T-cell (primary cell): ENCODE results near the gene PRKN. TPM values are rescaled to one million over a fixed set of nuclear protein-coding genes. Genes with fewer than 3 reads are reported as not detected.

Source experiments
- ATAC-seq, 4 experiments: fragments of 200-7000 bp in 3 of 4; fragments of 150-1000 bp in 1 of 4; cut with Tn5 transposase; replicated peaks in 1 of 4; 1 replicate in 3 of 4; 2 replicates in 1 of 4; pipeline ENCODE4 v1.10.0; 2021; ENCODE audit warnings: moderate library complexity in 3 of 4, mild to moderate bottlenecking in 2 of 4, moderate number of reproducible peaks in 1 of 4
- CTCF ChIA-PET, 2 donors: fragments of 300-600 bp; sonication (Branson Sonifier 250); formaldehyde crosslinking; loops; one replicate each; lab custom pipeline; 2022; ENCODE audit warnings: antibody characterized with exemption in 2 of 2; lab: Charles Lee
- POLR2A ChIA-PET, 2 donors: fragments of 300-600 bp; sonication (Branson Sonifier 250); formaldehyde crosslinking; loops; one replicate each; lab custom pipeline; 2022; ENCODE audit warnings: antibody characterized with exemption in 2 of 2; lab: Charles Lee
- DNase-seq, 35 experiments: peaks; one replicate each; pipeline versions ENCODE4 v3.0.0 to v3.0.0-alpha.2; 2013 to 2023
- H3K27ac ChIP-seq: one replicate; pipeline ENCODE4 v1.5.1; 2013; ENCODE audit warnings: low read length
- H3K27me3 ChIP-seq, 2 experiments: replicated peaks in 1 of 2; 1 replicate in 1 of 2; 2 replicates in 1 of 2; pipeline versions ENCODE4 v1.6.1 to v1.7.0; 2013; ENCODE audit warnings: low read length in 1 of 2, mixed read lengths in 1 of 2; ENCODE audit not compliant: control insufficient read depth in 2 of 2, insufficient read depth in 2 of 2; ENCODE audit errors: extremely low read depth in 1 of 2
- H3K36me3 ChIP-seq, 2 donors: 1 replicate in 1 of 2; 2 replicates in 1 of 2; pipeline versions ENCODE4 v1.6.1 to v1.7.0; 2013; ENCODE audit warnings: low read length in 1 of 2; ENCODE audit not compliant: control insufficient read depth in 2 of 2, insufficient read depth in 1 of 2; ENCODE audit errors: extremely low read depth in 1 of 2
- H3K4me1 ChIP-seq, 2 experiments: 1 replicate in 1 of 2; 2 replicates in 1 of 2; pipeline versions ENCODE4 v1.6.1 to v1.7.0; 2013; ENCODE audit warnings: low read length in 2 of 2, mixed read lengths in 1 of 2; ENCODE audit not compliant: insufficient read depth in 2 of 2, control insufficient read depth in 1 of 2; ENCODE audit errors: extremely low read depth in 1 of 2
- H3K4me3 ChIP-seq, 2 donors: 1 replicate in 1 of 2; 2 replicates in 1 of 2; pipeline versions ENCODE4 v1.5.1 to v1.7.0; 2013; ENCODE audit warnings: mild to moderate bottlenecking in 2 of 2, low read length in 1 of 2, moderate library complexity in 1 of 2; ENCODE audit not compliant: control insufficient read depth in 1 of 2; ENCODE audit errors: extremely low read depth in 1 of 2
- H3K9me3 ChIP-seq: 2 replicates; pipeline ENCODE4 v1.7.0; 2013
- H3K27ac Mint-ChIP-seq, 2 donors: one replicate each; pipeline ENCODE4 v1.8.0; 2020 to 2021; ENCODE audit warnings: mild to moderate bottlenecking in 2 of 2, mixed read lengths in 2 of 2
- H3K27me3 Mint-ChIP-seq, 2 donors: one replicate each; pipeline ENCODE4 v1.8.0; 2021 to 2022; ENCODE audit warnings: mixed read lengths in 2 of 2
- H3K36me3 Mint-ChIP-seq: one replicate; pipeline ENCODE4 v1.8.0; 2021; ENCODE audit warnings: mixed read lengths
- H3K4me1 Mint-ChIP-seq, 3 donors: one replicate each; pipeline ENCODE4 v1.8.0; 2020 to 2022; ENCODE audit warnings: mixed read lengths in 3 of 3, mild to moderate bottlenecking in 1 of 3
- H3K4me3 Mint-ChIP-seq, 3 donors: one replicate each; pipeline ENCODE4 v1.8.0; 2020 to 2022; ENCODE audit warnings: mild to moderate bottlenecking in 3 of 3, mixed read lengths in 3 of 3, moderate library complexity in 3 of 3
- H3K9me3 Mint-ChIP-seq, 3 donors: one replicate each; pipeline ENCODE4 v1.8.0; 2020 to 2022; ENCODE audit warnings: mixed read lengths in 3 of 3
- WGBS: methylation state at CpG from one replicate; pipeline ENCODE4 v1.1.5; 2013; ENCODE audit warnings: missing lambda C conversion rate; ENCODE audit not compliant: insufficient coverage; 5-methylcytosine and 5-hydroxymethylcytosine counted together
- total RNA-seq, 35 experiments: library from RNA in 6 of 35; stranded (reverse) in 6 of 35; fragments of 120-200 nt in 1 of 35; gene quantifications; one replicate each; pipeline versions ENCODE4 v1.2.1 to v1.2.4 and lab custom pipeline; 2013 to 2026

PRKN gene
- total RNA-seq, 5 donors from 2014 or later (not counting 1 experiment from before 2014, with no cell fraction given), result 3.4 to 7.7 (median 6.1) TPM

- no peak for DNase-seq
- no peaks in the 10 kb centered on the region for H3K4me1 Mint-ChIP-seq
- H3K9me3 Mint-ChIP-seq, result peaks cover 0 to 6% (median 1%) of the 10 kb centered on the region in 3 donors
- Histone ChIP-seq H3K9me3 (no peaks in the 10 kb centered on the region), H3K4me3 (no peak overlapping the region), H3K36me3 (no peaks in the 10 kb centered on the region), H3K27me3 (no peaks in the 10 kb centered on the region), H3K27ac (no peak overlapping the region), H3K4me1 (no peaks in the 10 kb centered on the region)
- H3K27me3 Mint-ChIP-seq, result no peaks in the 10 kb centered on the region
- H3K4me3 Mint-ChIP-seq, result no peak overlapping the region
- ChIA-PET CTCF (no interaction called here), POLR2A (no interaction called here)
- 89% methylated on average over 1 of the region's 5 CpGs for WGBS
- H3K36me3 Mint-ChIP-seq, result peaks cover 2% of the 10 kb centered on the region
- H3K27ac Mint-ChIP-seq, result no peak overlapping the region
- no peak for ATAC-seq
Observed at GRCh38 chr6:162222521-162222920, 505.0 kb downstream of the PRKN start.

- no peaks in the 10 kb centered on the region for H3K27me3 Mint-ChIP-seq
- peaks cover 2% of the 10 kb centered on the region for H3K36me3 Mint-ChIP-seq
- no peak overlapping the region for H3K27ac Mint-ChIP-seq
- Histone ChIP-seq H3K36me3 (no peaks in the 10 kb centered on the region), H3K9me3 (no peaks in the 10 kb centered on the region), H3K27me3 (no peaks in the 10 kb centered on the region), H3K27ac (no peak overlapping the region), H3K4me1 (no peaks in the 10 kb centered on the region), H3K4me3 (no peak overlapping the region)
- ChIA-PET CTCF (no interaction called here), POLR2A (interaction anchor here in 1 of 2 donors (0.6 kb wide), 1 partner anchor 1339 kb away, joined by 3 read pairs; no protein-coding TSS in a partner anchor)
- 83% methylated on average over 1 of the region's 4 CpGs for WGBS
- ATAC-seq (no peak), DNase-seq (no peak)
- H3K9me3 Mint-ChIP-seq, result peaks cover 0 to 6% (median 1%) of the 10 kb centered on the region in 3 donors
- no peak overlapping the region for H3K4me3 Mint-ChIP-seq
- H3K4me1 Mint-ChIP-seq, result no peaks in the 10 kb centered on the region
Observed at GRCh38 chr6:162220876-162221275, 506.7 kb downstream of the PRKN start.

- POLR2A ChIA-PET, result no interaction called here
- Mint-ChIP-seq H3K36me3 (no peaks in the 10 kb centered on the region), H3K4me1 (no peaks in the 10 kb centered on the region), H3K27me3 (no peaks in the 10 kb centered on the region), H3K9me3 (no peaks in the 10 kb centered on the region), H3K27ac (no peak overlapping the region), H3K4me3 (no peak overlapping the region)
- no peak overlapping the region for H3K4me3 ChIP-seq
- no peak for ATAC-seq
- WGBS, result 100% methylated on average over 1 of the region's 4 CpGs
- no peaks in the 10 kb centered on the region for H3K9me3 ChIP-seq
- H3K36me3 ChIP-seq, result no peaks in the 10 kb centered on the region
- no peak for DNase-seq
- H3K4me1 ChIP-seq, result no peaks in the 10 kb centered on the region
- H3K27ac ChIP-seq, result no peak overlapping the region
- CTCF ChIA-PET, result no interaction called here
- H3K27me3 ChIP-seq, result no peaks in the 10 kb centered on the region
Observed at GRCh38 chr6:162219266-162219665, 508.3 kb downstream of the PRKN start.

DNA sequence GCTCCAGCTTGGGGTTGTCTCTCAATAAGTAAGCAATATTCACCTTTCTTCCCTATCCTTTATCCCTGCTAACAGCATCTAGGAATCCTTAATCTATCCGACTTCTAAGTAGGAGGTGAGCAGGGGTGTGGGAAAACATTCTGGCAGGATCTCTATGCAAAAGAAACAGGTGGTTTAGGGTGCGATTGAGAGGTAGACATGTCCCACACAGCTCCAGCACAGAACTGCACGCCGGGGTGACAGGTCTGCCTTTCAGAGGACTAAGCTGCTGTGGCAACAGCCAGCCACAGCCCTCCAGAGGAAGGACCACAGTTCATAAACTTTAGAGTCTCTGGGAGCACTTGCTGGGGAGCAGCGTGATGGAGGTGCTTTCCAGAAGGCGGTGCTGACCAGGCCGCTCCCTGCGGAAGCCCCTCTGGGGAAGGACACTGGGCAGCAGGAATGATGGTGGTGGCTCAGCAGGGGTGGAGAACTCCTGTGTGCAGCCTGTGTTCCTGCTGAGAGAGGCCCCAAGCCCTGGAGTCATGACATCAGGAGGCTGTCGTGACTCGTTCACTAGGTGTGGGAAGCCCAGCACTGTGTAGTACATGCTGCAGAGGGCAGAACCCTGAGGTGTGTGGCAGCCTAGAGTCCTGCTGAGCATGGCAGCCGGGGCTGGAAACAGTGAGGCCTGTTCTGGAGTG is 509.6 kb downstream of the PRKN start:
- Histone ChIP-seq H3K27me3 (no peaks in the 10 kb centered on the region), H3K36me3 (no peaks in the 10 kb centered on the region), H3K4me3 (no peak overlapping the region), H3K27ac (no peak overlapping the region), H3K9me3 (no peaks in the 10 kb centered on the region), H3K4me1 (no peaks in the 10 kb centered on the region)
- Mint-ChIP-seq H3K9me3 (no peaks in the 10 kb centered on the region), H3K36me3 (no peaks in the 10 kb centered on the region), H3K4me3 (no peak overlapping the region), H3K27me3 (no peaks in the 10 kb centered on the region), H3K4me1 (no peaks in the 10 kb centered on the region), H3K27ac (no peak overlapping the region)
- no peak for ATAC-seq
- ChIA-PET CTCF (no interaction called here), POLR2A (no interaction called here)
- no peak for DNase-seq
- WGBS, result 85% methylated on average over 10 of the region's 11 CpGs

DNA sequence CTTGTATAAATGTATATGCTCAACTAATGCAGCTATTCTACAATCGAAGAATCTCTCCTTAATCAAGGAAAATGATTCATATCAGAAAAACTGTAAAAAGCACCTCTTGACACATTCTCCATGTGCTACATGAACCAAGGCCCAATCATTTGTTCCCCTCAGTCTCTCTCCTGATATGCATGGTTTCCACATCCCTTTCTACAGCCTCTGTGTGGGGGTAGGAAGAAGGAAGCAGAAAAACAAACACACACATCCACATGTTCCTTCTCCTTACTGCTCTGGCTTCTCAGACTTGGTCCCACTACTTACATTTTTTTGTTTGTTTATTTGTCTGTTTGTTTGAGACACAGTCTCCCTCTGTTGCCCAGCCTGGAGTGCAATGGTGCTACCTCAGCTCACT is 510.5 kb downstream of the PRKN start:
- no peaks in the 10 kb centered on the region for H3K4me1 ChIP-seq
- no peak for ATAC-seq
- Mint-ChIP-seq H3K4me3 (no peak overlapping the region), H3K27ac (no peak overlapping the region), H3K9me3 (no peaks in the 10 kb centered on the region), H3K4me1 (no peaks in the 10 kb centered on the region), H3K36me3 (no peaks in the 10 kb centered on the region), H3K27me3 (no peaks in the 10 kb centered on the region)
- H3K36me3 ChIP-seq, result no peaks in the 10 kb centered on the region
- CTCF ChIA-PET, result no interaction called here
- no peak for DNase-seq
- H3K4me3 ChIP-seq, result no peak overlapping the region
- H3K9me3 ChIP-seq, result no peaks in the 10 kb centered on the region
- 100% methylated on average over 1 of the region's 1 CpG for WGBS
- no peaks in the 10 kb centered on the region for H3K27me3 ChIP-seq
- POLR2A ChIA-PET, result no interaction called here
- H3K27ac ChIP-seq, result no peak overlapping the region

DNA sequence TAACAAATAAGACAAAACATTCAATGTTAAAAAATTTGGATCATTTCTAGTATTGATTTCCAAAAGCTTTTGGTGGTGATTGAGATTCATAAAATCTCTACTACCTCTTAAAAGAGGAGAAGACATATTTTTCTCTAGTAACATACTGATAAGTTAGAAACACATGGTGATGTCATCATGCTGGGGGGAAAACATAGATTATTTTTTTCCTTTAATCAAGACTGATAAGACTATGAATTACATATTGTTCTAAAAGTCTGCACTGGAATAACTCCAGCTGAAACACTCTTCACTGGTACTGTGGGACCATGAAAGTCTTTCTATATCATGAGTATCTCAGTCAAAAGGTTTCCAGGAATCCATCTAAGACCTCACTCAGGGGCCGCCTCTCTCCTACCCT is 515.8 kb downstream of the PRKN start:
- no peak for ATAC-seq
- Histone ChIP-seq H3K27ac (no peak overlapping the region), H3K27me3 (no peaks in the 10 kb centered on the region), H3K4me1 (no peaks in the 10 kb centered on the region), H3K36me3 (no peaks in the 10 kb centered on the region), H3K4me3 (no peak overlapping the region), H3K9me3 (no peaks in the 10 kb centered on the region)
- no peak overlapping the region for H3K27ac Mint-ChIP-seq
- no peaks in the 10 kb centered on the region for H3K36me3 Mint-ChIP-seq
- no peak overlapping the region for H3K4me3 Mint-ChIP-seq
- no peak for DNase-seq
- WGBS, result no CpG with 5 or more reads among the region's 1 CpG
- ChIA-PET CTCF (no interaction called here), POLR2A (no interaction called here)
- H3K27me3 Mint-ChIP-seq, result no peaks in the 10 kb centered on the region
- no peaks in the 10 kb centered on the region for H3K4me1 Mint-ChIP-seq
- peaks cover 0 to 5% (median 4%) of the 10 kb centered on the region in 3 donors for H3K9me3 Mint-ChIP-seq
